Fibroblast of pulmonary artery (primary cell): ENCODE data around the gene SYVN1.
A peak's percentile ranks its signal among the peaks of the same experiment; 100 is the strongest.

Experiments used
- DNase-seq: peaks from one replicate; pipeline ENCODE4 v3.0.0-alpha.2; 2010; ENCODE audit warnings: low read depth
- H3K4me3 ChIP-seq: replicated peaks from 2 replicates; pipeline ENCODE4 v1.5.1; 2011; ENCODE audit warnings: low read depth, mild to moderate bottlenecking, control low read depth, low read length, moderate library complexity
- TF ChIP-seq, protein P1 (sequence below): IDR thresholded peaks from 2 replicates; pipeline ENCODE4 v1.5.1; 2011; ENCODE audit warnings: mild to moderate bottlenecking, control low read depth, low read length, inconsistent platforms; ENCODE audit errors: missing control alignments

The SYVN1 gene

DNA sequence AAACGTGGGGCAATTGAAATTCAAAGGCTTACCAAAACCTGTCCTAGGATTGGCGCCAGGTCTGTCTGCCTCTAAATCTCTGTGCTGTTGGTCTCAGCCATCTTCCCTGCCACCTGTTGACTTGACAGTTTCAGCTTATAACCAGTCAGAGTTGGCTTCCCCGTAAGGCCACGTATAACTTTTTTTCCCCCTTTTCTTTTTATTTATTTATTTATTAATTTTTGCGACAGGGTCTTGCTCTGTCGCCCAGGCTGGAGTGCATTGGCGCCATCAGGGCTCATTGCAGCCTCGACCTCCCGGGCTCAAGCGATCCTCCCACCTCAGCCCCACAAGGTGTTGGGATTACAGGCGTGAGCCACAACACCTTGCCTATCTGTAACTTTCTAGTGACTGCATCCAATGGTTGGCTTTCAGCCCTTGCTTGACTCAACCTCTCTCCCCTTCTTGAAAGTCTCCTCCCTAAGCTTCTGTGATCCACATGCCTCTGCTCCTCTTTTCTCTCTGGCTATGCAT lies 1.4 kb upstream of the SYVN1 start:
- peak overlapping the region; percentile 94 for H3K4me3 ChIP-seq
- TF ChIP-seq, protein P1, sequence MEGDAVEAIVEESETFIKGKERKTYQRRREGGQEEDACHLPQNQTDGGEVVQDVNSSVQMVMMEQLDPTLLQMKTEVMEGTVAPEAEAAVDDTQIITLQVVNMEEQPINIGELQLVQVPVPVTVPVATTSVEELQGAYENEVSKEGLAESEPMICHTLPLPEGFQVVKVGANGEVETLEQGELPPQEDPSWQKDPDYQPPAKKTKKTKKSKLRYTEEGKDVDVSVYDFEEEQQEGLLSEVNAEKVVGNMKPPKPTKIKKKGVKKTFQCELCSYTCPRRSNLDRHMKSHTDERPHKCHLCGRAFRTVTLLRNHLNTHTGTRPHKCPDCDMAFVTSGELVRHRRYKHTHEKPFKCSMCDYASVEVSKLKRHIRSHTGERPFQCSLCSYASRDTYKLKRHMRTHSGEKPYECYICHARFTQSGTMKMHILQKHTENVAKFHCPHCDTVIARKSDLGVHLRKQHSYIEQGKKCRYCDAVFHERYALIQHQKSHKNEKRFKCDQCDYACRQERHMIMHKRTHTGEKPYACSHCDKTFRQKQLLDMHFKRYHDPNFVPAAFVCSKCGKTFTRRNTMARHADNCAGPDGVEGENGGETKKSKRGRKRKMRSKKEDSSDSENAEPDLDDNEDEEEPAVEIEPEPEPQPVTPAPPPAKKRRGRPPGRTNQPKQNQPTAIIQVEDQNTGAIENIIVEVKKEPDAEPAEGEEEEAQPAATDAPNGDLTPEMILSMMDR: no peak
- no peak for DNase-seq

DNA sequence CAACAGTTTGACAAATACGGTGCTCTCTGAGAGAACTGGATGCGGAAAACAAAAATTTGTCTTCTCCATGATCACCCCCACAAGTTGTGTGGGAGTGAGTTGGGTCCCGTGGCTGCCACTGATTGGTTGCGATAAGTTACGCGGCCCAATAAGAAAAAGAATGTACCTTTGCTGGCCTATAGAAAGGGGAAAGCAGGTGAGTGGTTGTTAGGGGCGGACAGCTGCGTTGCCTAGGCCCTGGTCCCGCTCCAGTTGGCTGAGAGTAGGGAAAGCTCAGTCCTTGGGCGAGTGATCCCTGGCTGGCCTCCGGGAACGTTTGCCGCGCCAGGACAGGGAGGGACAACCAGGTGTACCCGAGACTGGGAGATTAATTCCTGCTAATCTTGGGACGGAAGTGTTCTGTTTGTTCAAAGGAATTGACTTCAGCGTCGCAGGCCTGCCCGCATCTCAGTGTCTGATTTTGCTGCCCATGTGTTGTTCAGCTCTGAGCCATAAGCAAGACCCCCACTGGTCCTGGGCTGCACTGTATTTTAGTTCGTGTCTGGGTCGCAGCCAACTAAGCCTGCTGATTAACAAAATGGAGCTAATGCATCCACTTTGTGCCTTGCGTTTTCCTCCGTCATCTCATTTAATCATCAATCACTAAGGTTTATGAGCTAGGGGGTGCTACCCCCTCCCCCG lies 773 bp upstream of the SYVN1 start:
- peak; percentile 97 for DNase-seq
- TF ChIP-seq, protein P1: no peak
- peak overlapping the region; percentile 94 for H3K4me3 ChIP-seq

DNA sequence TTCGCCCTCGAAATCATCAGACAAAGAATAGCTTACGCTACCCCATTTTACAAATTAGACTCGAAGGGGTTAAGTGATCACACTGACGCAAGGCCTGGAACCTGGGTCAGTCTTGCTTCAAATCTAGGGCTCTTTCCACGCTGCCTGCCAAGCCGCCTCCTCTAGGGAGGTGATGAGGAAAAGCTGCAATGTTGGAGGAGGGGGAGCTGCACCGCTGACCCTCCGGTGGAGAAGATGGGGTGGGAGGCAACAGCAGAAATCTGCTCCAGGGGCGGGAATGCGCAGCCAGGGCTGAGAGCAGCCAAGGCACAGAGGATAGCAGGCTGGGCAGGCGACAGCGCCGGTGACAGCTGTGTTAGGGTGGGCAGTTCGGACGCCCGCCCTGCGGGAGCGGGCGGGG lies 595 bp downstream of the SYVN1 start:
- peak; percentile 39 for DNase-seq
- peak overlapping the region; percentile 94 for H3K4me3 ChIP-seq
- TF ChIP-seq, protein P1: no peak

DNA sequence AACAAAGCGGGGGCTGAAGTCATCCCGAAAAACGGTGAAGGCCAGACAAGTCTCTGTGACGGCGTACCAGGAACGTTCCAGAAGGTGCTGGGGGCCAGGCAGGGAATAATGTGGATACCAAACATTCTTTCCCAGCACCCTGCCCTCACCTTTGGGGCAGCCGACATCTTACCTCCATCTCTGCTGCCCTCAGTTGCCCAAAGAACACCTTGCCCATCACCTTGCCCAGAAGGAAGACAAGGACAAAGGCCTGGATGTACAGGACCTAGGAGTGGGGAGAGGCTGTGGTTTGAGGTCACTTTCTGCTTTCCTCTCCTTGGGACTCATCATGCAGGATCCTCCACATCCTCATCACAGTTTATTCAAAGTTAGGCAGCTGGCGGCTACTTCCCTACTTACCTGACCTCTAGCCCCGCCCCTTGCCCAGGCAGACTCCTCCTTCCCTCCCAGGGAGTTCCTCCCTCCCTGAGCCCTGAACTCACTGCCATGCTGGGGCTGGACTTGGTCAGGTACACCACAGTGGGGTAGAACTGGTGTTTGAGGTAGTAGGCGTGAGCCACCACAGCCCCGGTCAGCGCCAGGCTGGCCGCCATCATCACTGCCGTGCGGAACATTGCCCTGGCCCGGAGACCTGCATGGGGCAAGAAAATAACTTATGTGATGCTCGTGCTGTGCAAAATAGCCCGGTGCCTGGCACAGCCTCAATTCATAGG lies 1.2 kb downstream of the SYVN1 start:
- no peak for DNase-seq
- peak overlapping the region; percentile 94 for H3K4me3 ChIP-seq
- TF ChIP-seq, protein P1: no peak

DNA sequence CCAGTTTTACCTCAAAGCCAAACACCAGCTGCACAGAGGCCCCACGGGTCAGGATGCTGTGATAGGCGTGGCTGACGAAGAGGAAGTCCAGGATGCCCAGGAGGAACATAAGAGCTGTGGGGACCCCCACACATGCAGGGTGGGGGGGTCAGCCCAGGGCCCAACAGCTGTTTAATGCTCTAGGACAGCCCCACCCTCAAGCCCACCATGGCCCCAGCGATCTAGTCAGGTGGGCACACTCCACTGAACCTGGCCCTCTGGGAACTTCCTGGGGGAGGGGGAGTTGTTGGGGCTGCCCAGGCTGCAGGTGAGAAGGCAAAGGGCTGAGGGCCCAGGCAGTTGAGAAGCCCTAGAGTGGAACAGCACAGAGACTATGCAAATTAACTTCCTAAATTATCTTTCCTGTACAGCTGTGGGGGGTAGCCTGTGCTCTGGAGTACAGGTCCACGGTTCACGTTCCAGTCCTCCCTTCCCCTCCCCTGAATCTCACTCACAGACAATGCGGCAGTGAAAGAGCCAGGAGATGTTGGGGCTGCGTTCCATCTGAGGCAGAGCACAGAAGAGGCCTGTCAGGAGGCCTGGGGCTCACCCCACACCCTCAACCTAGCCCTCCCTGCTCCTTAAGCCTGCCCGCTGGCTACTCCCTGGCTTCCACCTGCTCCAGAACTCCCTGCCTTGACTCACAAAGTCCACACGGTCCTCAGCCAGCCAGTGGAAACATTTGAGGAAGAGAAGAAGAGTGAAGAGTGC lies 1.9 kb downstream of the SYVN1 start:
- TF ChIP-seq, protein P1: no peak
- peak overlapping the region; percentile 94 for H3K4me3 ChIP-seq
- no peak for DNase-seq

DNA sequence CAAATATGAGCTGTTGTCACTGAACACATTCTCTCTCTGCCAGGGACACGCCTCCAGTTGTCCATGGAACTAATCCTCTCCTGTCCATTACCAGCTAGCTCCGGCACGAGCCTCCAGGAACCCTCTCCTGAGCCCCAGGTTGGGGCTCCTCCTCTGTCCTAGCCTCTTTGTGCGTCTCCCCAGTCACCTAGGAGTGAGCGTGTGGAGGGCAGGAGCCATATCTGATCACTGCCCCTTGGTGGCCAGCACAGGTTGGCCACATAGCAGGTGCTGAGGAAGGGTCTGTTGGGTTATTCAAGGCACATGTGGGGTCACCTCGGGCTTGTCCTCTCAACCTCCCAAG lies 2.5 kb downstream of the SYVN1 start:
- TF ChIP-seq, protein P1: no peak
- H3K4me3 ChIP-seq: no peak overlapping the region
- DNase-seq: no peak
